ENCODE results near the gene ITPR1. TPM values are rescaled to one million over a fixed set of nuclear protein-coding genes. Genes with fewer than 3 reads are reported as not detected.

The ITPR1 gene
- total and polyA plus RNA-seq, 4 donors: 9.3 to 43.7 (median 20.9) TPM

DNA sequence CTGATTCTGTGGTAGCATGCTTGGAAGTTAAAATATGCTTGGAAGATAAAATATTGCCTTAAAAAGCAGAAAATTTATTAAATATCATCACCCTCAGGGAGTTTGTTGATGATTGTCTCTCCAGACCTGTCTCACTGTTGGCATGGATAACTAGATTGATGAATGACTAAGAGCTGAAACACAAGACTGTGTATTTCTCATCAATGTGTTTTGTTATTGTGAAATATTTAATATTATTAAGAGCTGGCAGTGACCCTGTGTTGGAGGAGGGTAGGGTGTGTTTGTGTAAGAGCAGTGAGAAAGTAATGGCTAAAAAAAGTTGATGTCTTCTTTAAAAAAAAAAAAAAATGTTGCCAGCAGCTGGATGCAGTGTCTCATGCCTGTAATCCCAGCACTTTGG, 82.2 kb downstream of the ITPR1 start:
- H3K36me3 ChIP-seq (ENCODE audit: control insufficient read depth, insufficient read depth, low read length): no peaks in the 10 kb centered on the region
- H3K27me3 ChIP-seq (ENCODE audit: control insufficient read depth, insufficient read depth, low read length): no peaks in the 10 kb centered on the region
- no peak overlapping the region for H3K27ac ChIP-seq (ENCODE audit: low read depth, low read length)
- no peaks in the 10 kb centered on the region for H3K9me3 ChIP-seq (ENCODE audit: control insufficient read depth, insufficient read depth, low read length)
- H3K4me3 ChIP-seq (ENCODE audit: low read depth, low read length): no peak overlapping the region
- no peaks in the 10 kb centered on the region for H3K4me1 ChIP-seq (ENCODE audit: control insufficient read depth, insufficient read depth, low read length)
- no peak for DNase-seq (ENCODE audit: low read depth in 4 of 6, low spot score in 6 of 6)

DNA sequence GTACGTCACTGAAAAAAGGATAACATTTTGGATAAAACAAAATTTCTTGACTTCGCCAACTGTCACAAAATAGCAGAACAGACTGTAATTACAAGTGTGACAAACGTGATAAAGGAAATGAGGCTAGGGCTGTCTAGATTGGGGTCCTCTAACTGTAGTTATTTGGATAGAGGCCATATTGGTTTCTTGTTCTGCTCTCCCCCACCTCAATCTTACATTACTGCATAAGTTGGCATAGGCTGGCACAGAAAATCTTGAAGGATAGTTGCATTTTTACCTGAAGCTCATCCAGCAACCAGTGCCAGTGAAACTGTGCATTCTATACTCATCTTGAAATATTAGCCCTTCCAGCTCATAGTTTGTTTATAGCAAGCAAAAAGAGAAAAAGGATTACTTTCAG, 84.6 kb downstream of the ITPR1 start:
- Histone ChIP-seq H3K27ac (ENCODE audit: low read depth, low read length) (no peak overlapping the region), H3K36me3 (ENCODE audit: control insufficient read depth, insufficient read depth, low read length) (no peaks in the 10 kb centered on the region), H3K9me3 (ENCODE audit: control insufficient read depth, insufficient read depth, low read length) (no peaks in the 10 kb centered on the region), H3K27me3 (ENCODE audit: control insufficient read depth, insufficient read depth, low read length) (no peaks in the 10 kb centered on the region), H3K4me3 (ENCODE audit: low read depth, low read length) (no peak overlapping the region), H3K4me1 (ENCODE audit: control insufficient read depth, insufficient read depth, low read length) (no peaks in the 10 kb centered on the region)
- no CpG with 5 or more reads among the region's 3 CpGs for WGBS (ENCODE audit: insufficient coverage)
- DNase-seq (ENCODE audit: low read depth in 4 of 6, low spot score in 6 of 6): peak in 1 of 6 donors; percentile 67

- Histone ChIP-seq H3K36me3 (ENCODE audit: control insufficient read depth, insufficient read depth, low read length) (no peaks in the 10 kb centered on the region), H3K4me1 (ENCODE audit: control insufficient read depth, insufficient read depth, low read length) (no peaks in the 10 kb centered on the region), H3K4me3 (ENCODE audit: low read depth, low read length) (no peak overlapping the region), H3K9me3 (ENCODE audit: control insufficient read depth, insufficient read depth, low read length) (no peaks in the 10 kb centered on the region), H3K27ac (ENCODE audit: low read depth, low read length) (no peak overlapping the region), H3K27me3 (ENCODE audit: control insufficient read depth, insufficient read depth, low read length) (no peaks in the 10 kb centered on the region)
- WGBS (ENCODE audit: insufficient coverage): 83% methylated on average over 9 of the region's 14 CpGs
- no peak for DNase-seq (ENCODE audit: low read depth in 4 of 6, low spot score in 6 of 6)
Measured at GRCh38 chr3:4580346-4581123, 87.4 kb downstream of the ITPR1 start.

DNA sequence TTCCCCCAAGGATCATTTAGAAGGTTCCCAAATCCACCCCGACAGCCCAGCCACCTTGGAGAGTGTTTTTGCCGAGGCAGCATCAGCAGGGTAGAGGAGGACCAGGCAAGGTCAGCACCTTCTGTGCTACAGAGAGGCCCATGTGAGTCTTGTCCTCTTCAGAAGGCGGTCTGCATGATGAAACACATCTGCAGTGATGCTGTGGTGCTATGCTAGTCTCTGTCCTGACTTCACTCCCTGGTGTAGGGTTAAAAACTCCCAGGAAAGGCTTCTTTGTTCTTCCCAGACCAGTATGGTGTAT, 87.9 kb downstream of the ITPR1 start:
- H3K4me3 ChIP-seq (ENCODE audit: low read depth, low read length): no peak overlapping the region
- WGBS (ENCODE audit: insufficient coverage): 82% methylated on average over 3 of the region's 3 CpGs
- no peak for DNase-seq (ENCODE audit: low read depth in 4 of 6, low spot score in 6 of 6)
- no peaks in the 10 kb centered on the region for H3K27me3 ChIP-seq (ENCODE audit: control insufficient read depth, insufficient read depth, low read length)
- no peaks in the 10 kb centered on the region for H3K9me3 ChIP-seq (ENCODE audit: control insufficient read depth, insufficient read depth, low read length)
- no peak overlapping the region for H3K27ac ChIP-seq (ENCODE audit: low read depth, low read length)
- no peaks in the 10 kb centered on the region for H3K36me3 ChIP-seq (ENCODE audit: control insufficient read depth, insufficient read depth, low read length)
- H3K4me1 ChIP-seq (ENCODE audit: control insufficient read depth, insufficient read depth, low read length): no peaks in the 10 kb centered on the region

DNA sequence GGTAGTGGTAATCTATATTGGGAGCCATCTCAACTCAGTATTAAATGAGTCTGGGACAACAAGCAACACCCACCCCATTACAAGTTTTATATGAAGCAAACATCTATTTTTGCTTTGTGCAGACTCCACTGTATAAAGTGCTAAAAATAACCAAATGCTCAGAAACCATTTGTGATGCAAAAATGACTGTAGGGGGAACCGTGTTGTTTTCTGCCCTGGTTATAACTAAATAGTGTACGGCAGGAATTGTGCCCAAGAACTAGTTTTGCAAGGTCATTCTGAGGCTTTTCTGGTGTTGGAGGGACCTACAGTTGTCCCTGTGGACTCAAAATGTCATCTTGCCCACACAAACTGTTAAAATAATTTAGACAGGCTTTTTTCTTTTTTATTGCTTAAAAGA, 88.3 kb downstream of the ITPR1 start:
- no peak overlapping the region for H3K27ac ChIP-seq (ENCODE audit: low read depth, low read length)
- DNase-seq (ENCODE audit: low read depth in 4 of 6, low spot score in 6 of 6): no peak
- no peaks in the 10 kb centered on the region for H3K9me3 ChIP-seq (ENCODE audit: control insufficient read depth, insufficient read depth, low read length)

DNA sequence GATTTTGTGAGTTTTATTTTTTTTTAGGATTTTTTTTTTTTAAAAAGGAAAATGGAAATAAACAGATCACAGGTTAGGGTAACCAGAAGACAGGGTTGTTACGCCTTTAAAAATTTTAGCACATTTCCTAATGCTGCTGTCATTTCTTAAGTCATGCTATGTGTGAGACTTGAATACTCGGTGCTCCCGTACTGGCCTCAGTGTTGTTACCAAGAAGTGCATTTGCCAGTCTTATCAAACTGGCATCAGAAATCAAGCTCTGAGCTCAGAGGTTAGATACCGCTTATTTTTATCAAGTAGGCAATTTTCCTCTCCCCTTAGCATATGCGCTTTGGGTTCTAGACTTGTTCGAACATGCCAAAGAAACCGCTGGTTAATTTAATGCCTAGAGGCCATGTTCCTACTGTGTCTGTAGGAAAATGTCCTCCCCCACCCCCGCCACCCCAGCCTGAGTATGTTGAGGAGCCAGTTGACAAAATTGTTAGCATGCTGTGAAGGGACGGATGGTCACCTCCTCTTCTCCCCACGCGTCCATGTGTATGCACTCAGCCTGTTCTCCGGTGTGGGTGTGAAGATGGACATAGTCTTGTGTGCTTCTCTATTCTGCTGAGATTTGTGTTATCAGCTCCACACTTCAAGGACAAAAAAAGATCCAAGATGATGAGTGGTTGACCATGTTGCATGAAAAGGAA, 88.9 kb downstream of the ITPR1 start:
- no peak overlapping the region for H3K27ac ChIP-seq (ENCODE audit: low read depth, low read length)
- DNase-seq (ENCODE audit: low read depth in 4 of 6, low spot score in 6 of 6): no peak
- no peaks in the 10 kb centered on the region for H3K4me1 ChIP-seq (ENCODE audit: control insufficient read depth, insufficient read depth, low read length)
- no peaks in the 10 kb centered on the region for H3K27me3 ChIP-seq (ENCODE audit: control insufficient read depth, insufficient read depth, low read length)
- no peaks in the 10 kb centered on the region for H3K36me3 ChIP-seq (ENCODE audit: control insufficient read depth, insufficient read depth, low read length)
- no peaks in the 10 kb centered on the region for H3K9me3 ChIP-seq (ENCODE audit: control insufficient read depth, insufficient read depth, low read length)
- no peak overlapping the region for H3K4me3 ChIP-seq (ENCODE audit: low read depth, low read length)
- WGBS (ENCODE audit: insufficient coverage): 80% methylated on average over 8 of the region's 12 CpGs

More for the DNA sequence above, 88.3 kb downstream of the ITPR1 start:
- H3K36me3 ChIP-seq (ENCODE audit: control insufficient read depth, insufficient read depth, low read length): no peaks in the 10 kb centered on the region
- H3K4me3 ChIP-seq (ENCODE audit: low read depth, low read length): no peak overlapping the region
- H3K27me3 ChIP-seq (ENCODE audit: control insufficient read depth, insufficient read depth, low read length): no peaks in the 10 kb centered on the region
- no peaks in the 10 kb centered on the region for H3K4me1 ChIP-seq (ENCODE audit: control insufficient read depth, insufficient read depth, low read length)
- WGBS (ENCODE audit: insufficient coverage): 79% methylated on average over 2 of the region's 2 CpGs

DNA sequence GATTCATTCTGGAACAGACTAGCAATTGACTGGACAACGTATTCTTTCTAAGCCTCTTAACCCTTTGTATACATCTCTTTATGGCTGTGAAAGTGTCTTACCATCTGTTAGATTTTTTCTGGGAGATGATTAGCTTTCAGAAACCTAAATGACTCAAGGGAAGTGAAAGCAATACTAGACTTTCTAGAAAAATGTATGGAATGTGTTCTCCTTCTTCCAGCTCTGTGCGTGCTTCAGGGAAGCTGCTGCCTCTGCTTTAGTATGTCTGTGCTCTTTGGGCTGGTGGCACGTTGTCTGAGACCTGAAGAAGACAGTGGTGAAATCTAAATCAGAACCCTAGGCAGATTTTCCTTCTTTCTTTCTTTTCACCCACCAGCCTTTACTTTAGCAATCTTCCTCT, 89.5 kb downstream of the ITPR1 start:
- DNase-seq (ENCODE audit: low read depth in 4 of 6, low spot score in 6 of 6): no peak
- H3K4me1 ChIP-seq (ENCODE audit: control insufficient read depth, insufficient read depth, low read length): no peaks in the 10 kb centered on the region
- H3K36me3 ChIP-seq (ENCODE audit: control insufficient read depth, insufficient read depth, low read length): no peaks in the 10 kb centered on the region
- no peak overlapping the region for H3K4me3 ChIP-seq (ENCODE audit: low read depth, low read length)
- no peak overlapping the region for H3K27ac ChIP-seq (ENCODE audit: low read depth, low read length)
- WGBS (ENCODE audit: insufficient coverage): no CpG with 5 or more reads among the region's 3 CpGs
- H3K27me3 ChIP-seq (ENCODE audit: control insufficient read depth, insufficient read depth, low read length): no peaks in the 10 kb centered on the region
- no peaks in the 10 kb centered on the region for H3K9me3 ChIP-seq (ENCODE audit: control insufficient read depth, insufficient read depth, low read length)

DNA sequence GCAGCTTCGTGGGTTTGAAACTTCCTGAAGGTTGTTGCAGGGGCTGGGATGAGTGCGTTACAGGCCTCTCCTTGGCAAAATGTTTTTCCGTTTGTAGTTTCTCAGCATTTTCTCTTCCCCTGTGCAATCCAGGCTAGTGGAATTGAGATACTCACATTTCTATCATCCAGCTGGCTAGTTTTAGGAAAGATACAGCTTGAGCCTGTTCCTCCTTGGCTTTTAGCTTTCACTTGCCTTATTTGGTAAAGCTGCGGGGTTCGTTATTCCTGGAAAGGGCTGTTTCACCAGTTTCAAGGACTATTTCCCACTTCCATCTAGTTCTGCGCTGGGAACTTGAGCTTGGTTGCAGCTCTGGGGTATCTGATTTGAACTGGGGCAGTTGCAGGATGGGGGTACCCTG, 90.3 kb downstream of the ITPR1 start:
- WGBS (ENCODE audit: insufficient coverage): 56% methylated on average over 2 of the region's 6 CpGs
- Histone ChIP-seq H3K4me1 (ENCODE audit: control insufficient read depth, insufficient read depth, low read length) (no peaks in the 10 kb centered on the region), H3K36me3 (ENCODE audit: control insufficient read depth, insufficient read depth, low read length) (no peaks in the 10 kb centered on the region), H3K4me3 (ENCODE audit: low read depth, low read length) (no peak overlapping the region), H3K27ac (ENCODE audit: low read depth, low read length) (peak overlapping the region; percentile 57), H3K9me3 (ENCODE audit: control insufficient read depth, insufficient read depth, low read length) (no peaks in the 10 kb centered on the region), H3K27me3 (ENCODE audit: control insufficient read depth, insufficient read depth, low read length) (no peaks in the 10 kb centered on the region)
- peak in 1 of 6 donors; percentile 84 for DNase-seq (ENCODE audit: low read depth in 4 of 6, low spot score in 6 of 6)

DNA sequence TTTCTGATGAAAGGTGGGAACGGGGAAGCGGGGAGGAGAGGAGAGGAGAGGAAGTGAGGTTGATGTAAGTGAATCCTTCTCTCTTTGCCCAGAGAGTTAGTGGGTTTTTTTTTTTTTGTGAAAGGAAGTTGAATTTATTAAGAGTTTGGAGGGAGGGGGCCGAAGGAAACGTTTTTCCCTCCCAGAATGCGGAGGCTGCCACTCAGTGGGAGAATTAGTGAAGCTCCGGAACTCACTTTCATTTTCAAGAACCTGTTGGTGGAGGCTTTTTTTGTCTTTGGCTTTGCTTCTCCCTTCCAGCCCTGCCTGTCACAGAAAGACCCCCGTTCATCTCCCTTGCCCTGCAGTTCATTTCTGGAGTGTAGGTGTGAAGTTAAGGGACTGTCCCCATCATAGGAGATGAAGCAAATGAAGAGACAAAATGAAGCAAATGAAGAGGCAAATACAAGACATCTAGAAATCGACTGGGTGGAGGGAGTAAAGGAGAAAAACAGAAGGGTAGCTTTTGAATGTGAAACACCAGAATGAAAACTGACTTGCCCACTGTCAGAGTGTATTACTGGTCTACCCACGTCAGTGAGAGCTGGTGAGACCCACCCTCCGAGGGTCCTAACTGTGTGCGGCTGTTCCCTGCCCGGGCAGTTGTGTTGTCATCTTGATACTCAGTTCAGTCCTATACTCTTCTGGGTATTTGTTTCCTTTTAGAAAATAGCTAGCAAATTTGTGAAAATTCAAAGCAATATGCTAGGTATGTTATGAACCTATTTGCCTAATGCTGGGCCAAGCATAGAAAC, 91.5 kb downstream of the ITPR1 start:
- no peaks in the 10 kb centered on the region for H3K36me3 ChIP-seq (ENCODE audit: control insufficient read depth, insufficient read depth, low read length)
- H3K4me3 ChIP-seq (ENCODE audit: low read depth, low read length): no peak overlapping the region
- WGBS (ENCODE audit: insufficient coverage): 77% methylated on average over 4 of the region's 12 CpGs
- no peaks in the 10 kb centered on the region for H3K9me3 ChIP-seq (ENCODE audit: control insufficient read depth, insufficient read depth, low read length)
- DNase-seq (ENCODE audit: low read depth in 4 of 6, low spot score in 6 of 6): peak in 1 of 6 donors; percentile 35
- H3K27ac ChIP-seq (ENCODE audit: low read depth, low read length): peak overlapping the region; percentile 25
- no peaks in the 10 kb centered on the region for H3K27me3 ChIP-seq (ENCODE audit: control insufficient read depth, insufficient read depth, low read length)
- no peaks in the 10 kb centered on the region for H3K4me1 ChIP-seq (ENCODE audit: control insufficient read depth, insufficient read depth, low read length)
